Keratinocyte (primary cell): ENCODE data around the gene PLA2G4D. TPM values are rescaled to one million over a fixed set of nuclear protein-coding genes. Genes with fewer than 3 reads are reported as not detected.

ENCODE experiments used
- DNase-seq: peaks from one replicate; pipeline ENCODE4 v3.0.0-alpha.2; 2011; ENCODE audit warnings: low read depth, missing footprints, low spot score
- FAIRE-seq: peaks from 2 replicates; lab custom pipeline; 2011; peaks lifted over from hg19 to GRCh38; lab: Jason Lieb, UNC
- H2AFZ ChIP-seq: 2 replicates; pipeline ENCODE4 v1.6.0; 2012; ENCODE audit warnings: low read length, control low read depth, inconsistent platforms; ENCODE audit not compliant: control insufficient read depth
- H3K27ac ChIP-seq: 2 replicates; pipeline ENCODE4 v1.5.1; 2011; ENCODE audit warnings: low read length; ENCODE audit not compliant: control insufficient read depth, insufficient read depth
- H3K27me3 ChIP-seq: 3 replicates; pipeline ENCODE4 v1.6.0; 2011; ENCODE audit warnings: low read length; ENCODE audit not compliant: control insufficient read depth, insufficient read depth; ENCODE audit errors: extremely low read depth
- H3K36me3 ChIP-seq, 2 experiments: 2 replicates in 1 of 2; 3 replicates in 1 of 2; pipeline ENCODE4 v1.5.1; 2011; ENCODE audit warnings: low read length in 2 of 2, mild to moderate bottlenecking in 1 of 2; ENCODE audit not compliant: control insufficient read depth in 2 of 2, insufficient read depth in 2 of 2; ENCODE audit errors: extremely low read depth in 1 of 2
- H3K4me1 ChIP-seq: 3 replicates; pipeline ENCODE4 v1.5.1; 2011; ENCODE audit warnings: low read length; ENCODE audit not compliant: control insufficient read depth, insufficient read depth; ENCODE audit errors: extremely low read depth
- H3K4me2 ChIP-seq: 3 replicates; pipeline ENCODE4 v1.6.0; 2011; ENCODE audit warnings: low read depth, low read length; ENCODE audit not compliant: control insufficient read depth, insufficient read depth; ENCODE audit errors: extremely low read depth
- H3K4me3 ChIP-seq, 3 experiments: fragments of 200-600 bp in 1 of 3; sonication (generic) in 1 of 3; 2 replicates in 2 of 3; 3 replicates in 1 of 3; pipeline ENCODE4 v1.5.1; 2011 to 2016; ENCODE audit warnings: low read length in 3 of 3, mild to moderate bottlenecking in 3 of 3, control low read depth in 2 of 3, inconsistent platforms in 1 of 3, low read depth in 1 of 3, mixed read lengths in 1 of 3, mixed run types in 1 of 3, moderate library complexity in 1 of 3; ENCODE audit not compliant: control insufficient read depth in 2 of 3, insufficient read depth in 2 of 3; ENCODE audit errors: extremely low read depth in 1 of 3
- H3K79me2 ChIP-seq: 2 replicates; pipeline ENCODE4 v1.6.0; 2012; ENCODE audit warnings: low read length; ENCODE audit not compliant: control insufficient read depth, insufficient read depth
- H3K9ac ChIP-seq: 3 replicates; pipeline ENCODE4 v1.6.0; 2011; ENCODE audit warnings: low read length; ENCODE audit not compliant: control insufficient read depth, insufficient read depth; ENCODE audit errors: extremely low read depth
- H3K9me1 ChIP-seq: 3 replicates; pipeline ENCODE4 v1.6.0; 2011; ENCODE audit warnings: low read length; ENCODE audit not compliant: control insufficient read depth, insufficient read depth; ENCODE audit errors: extremely low read depth
- H3K9me3 ChIP-seq: 2 replicates; pipeline ENCODE4 v1.5.1; 2012; ENCODE audit warnings: low read depth, low read length; ENCODE audit not compliant: control insufficient read depth
- H4K20me1 ChIP-seq: 3 replicates; pipeline ENCODE4 v1.6.0; 2011; ENCODE audit warnings: low read length; ENCODE audit not compliant: control insufficient read depth, insufficient read depth; ENCODE audit errors: extremely low read depth
- EZH2 ChIP-seq: IDR thresholded peaks from one replicate; pipeline ENCODE4 v1.6.1; 2012; ENCODE audit warnings: inconsistent platforms, mild to moderate bottlenecking, low read length, moderate library complexity
- dilution Hi-C: fragments of 300-500 bp; cut with MboI; formaldehyde crosslinking; loops from one replicate; pipeline ENCODE4 v1.7.0; 2020; ENCODE audit warnings: low sequenced_read_pairs; ENCODE audit not compliant: extremely low pct_ligation_motif_present
- polyA plus RNA-seq, 5 experiments: library from polyadenylated mRNA; depleted of rRNA in 3 of 5; stranded (reverse) in 3 of 5; stranded (forward) in 1 of 5; unstranded in 1 of 5; fragments of >200 nt; gene quantifications; 1 replicate in 1 of 5; 2 replicates in 3 of 5; 3 replicates in 1 of 5; pipeline versions ENCODE4 v1.2.1 to v1.2.3, GENCODE V29; 2011 to 2012; ENCODE audit warnings: missing spikeins in 2 of 5, low read depth in 1 of 5, low replicate concordance in 1 of 5
- TF ChIP-seq, protein P1 (sequence below), 3 experiments: IDR thresholded peaks in 1 of 3; conservative IDR thresholded peaks in 1 of 3; optimal IDR thresholded peaks in 1 of 3; 2 replicates in 2 of 3; 3 replicates in 1 of 3; pipeline versions ENCODE3 to v1.5.1; 2011; ENCODE audit warnings: low read length in 3 of 3, mild to moderate bottlenecking in 3 of 3, moderate library complexity in 2 of 3, control low read depth in 1 of 3, inconsistent platforms in 1 of 3; ENCODE audit not compliant: insufficient read depth in 2 of 3; ENCODE audit errors: extremely low read depth in 1 of 3

The PLA2G4D gene
- polyA plus RNA-seq, 1 donor (not counting 4 experiments of a cell fraction or from before 2014, with no cell fraction given), result 0.69 TPM

DNA sequence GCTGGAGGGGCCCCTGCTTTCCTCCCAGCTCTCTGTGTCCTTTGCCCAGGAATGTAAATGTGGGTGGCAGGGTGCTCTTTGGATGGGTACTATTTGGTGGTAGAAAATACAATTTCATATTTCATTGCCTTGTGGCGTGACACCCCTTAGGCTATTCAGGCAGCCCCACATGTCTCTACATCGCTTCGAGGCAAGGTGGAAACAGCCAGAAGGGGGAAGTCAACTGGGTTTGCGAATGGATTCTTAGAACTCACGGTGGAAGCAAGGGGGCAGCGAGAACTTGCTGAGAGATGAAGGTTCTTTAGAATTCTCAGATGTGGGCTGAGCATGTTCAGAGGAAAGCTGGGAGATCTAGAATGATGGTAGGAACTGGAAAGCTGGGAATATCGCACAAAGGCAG lies 25.3 kb downstream of the PLA2G4D start:
- Histone ChIP-seq H3K27ac (no peak overlapping the region), H3K9ac (no peak overlapping the region), H3K27me3 (no peaks in the 10 kb centered on the region), H2AFZ (no peak overlapping the region), H3K4me2 (no peak overlapping the region), H3K9me1 (no peaks in the 10 kb centered on the region), H4K20me1 (no peaks in the 10 kb centered on the region), H3K4me1 (no peaks in the 10 kb centered on the region), H3K9me3 (no peaks in the 10 kb centered on the region), H3K36me3 (no peaks in the 10 kb centered on the region), H3K79me2 (no peaks in the 10 kb centered on the region), H3K4me3 (no peak overlapping the region)
- TF ChIP-seq, protein P1, sequence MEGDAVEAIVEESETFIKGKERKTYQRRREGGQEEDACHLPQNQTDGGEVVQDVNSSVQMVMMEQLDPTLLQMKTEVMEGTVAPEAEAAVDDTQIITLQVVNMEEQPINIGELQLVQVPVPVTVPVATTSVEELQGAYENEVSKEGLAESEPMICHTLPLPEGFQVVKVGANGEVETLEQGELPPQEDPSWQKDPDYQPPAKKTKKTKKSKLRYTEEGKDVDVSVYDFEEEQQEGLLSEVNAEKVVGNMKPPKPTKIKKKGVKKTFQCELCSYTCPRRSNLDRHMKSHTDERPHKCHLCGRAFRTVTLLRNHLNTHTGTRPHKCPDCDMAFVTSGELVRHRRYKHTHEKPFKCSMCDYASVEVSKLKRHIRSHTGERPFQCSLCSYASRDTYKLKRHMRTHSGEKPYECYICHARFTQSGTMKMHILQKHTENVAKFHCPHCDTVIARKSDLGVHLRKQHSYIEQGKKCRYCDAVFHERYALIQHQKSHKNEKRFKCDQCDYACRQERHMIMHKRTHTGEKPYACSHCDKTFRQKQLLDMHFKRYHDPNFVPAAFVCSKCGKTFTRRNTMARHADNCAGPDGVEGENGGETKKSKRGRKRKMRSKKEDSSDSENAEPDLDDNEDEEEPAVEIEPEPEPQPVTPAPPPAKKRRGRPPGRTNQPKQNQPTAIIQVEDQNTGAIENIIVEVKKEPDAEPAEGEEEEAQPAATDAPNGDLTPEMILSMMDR (optimal IDR thresholded peaks at IDR 0.05 in 1 of 3, IDR thresholded peaks at IDR 0.05 in 1 of 3, conservative IDR thresholded peaks at IDR 0.05 in 1 of 3; ENCODE audit: extremely low read depth in 1 of 3, insufficient read depth in 2 of 3, low read length in 3 of 3), result peak in 1 of 3 experiments; percentile 7
- TF ChIP-seq EZH2, result no peak
- no peak for FAIRE-seq
- DNase-seq, result no peak
- dilution Hi-C loops, result no loop called here

DNA sequence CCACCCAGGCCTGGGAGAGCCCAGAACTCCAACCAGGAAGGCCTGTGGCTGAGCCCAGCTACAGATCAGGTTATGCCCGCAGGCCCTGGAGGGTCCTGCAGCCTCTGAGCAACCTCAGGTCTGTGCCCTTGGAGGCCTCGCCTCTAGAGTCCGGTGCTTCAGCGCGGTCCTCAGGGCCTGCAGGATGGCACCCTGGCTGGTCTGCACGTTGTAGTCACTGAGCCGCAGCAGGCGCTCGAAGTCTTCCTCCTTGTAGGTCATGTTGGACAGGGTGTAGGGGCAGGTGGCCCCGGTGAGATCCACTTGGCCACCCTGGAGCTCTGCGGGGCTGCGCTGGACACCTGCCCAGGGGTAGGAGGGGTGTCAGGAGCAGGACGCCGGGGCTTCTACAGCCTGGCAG lies 25.8 kb downstream of the PLA2G4D start:
- H4K20me1 ChIP-seq, result no peaks in the 10 kb centered on the region
- DNase-seq (no peak), FAIRE-seq (no peak)
- H3K4me3 ChIP-seq, result no peak overlapping the region
- dilution Hi-C loops, result no loop called here
- no peak for TF ChIP-seq EZH2
- TF ChIP-seq, protein P1 (optimal IDR thresholded peaks at IDR 0.05 in 1 of 3, IDR thresholded peaks at IDR 0.05 in 1 of 3, conservative IDR thresholded peaks at IDR 0.05 in 1 of 3; ENCODE audit: extremely low read depth in 1 of 3, insufficient read depth in 2 of 3, low read length in 3 of 3), result no peak
- H3K27me3 ChIP-seq, result no peaks in the 10 kb centered on the region
- no peaks in the 10 kb centered on the region for H3K9me1 ChIP-seq
- no peak overlapping the region for H3K4me2 ChIP-seq
- H3K27ac ChIP-seq, result no peak overlapping the region
- no peaks in the 10 kb centered on the region for H3K36me3 ChIP-seq
- H3K4me1 ChIP-seq, result no peaks in the 10 kb centered on the region
- no peak overlapping the region for H2AFZ ChIP-seq
- no peaks in the 10 kb centered on the region for H3K9me3 ChIP-seq
- H3K79me2 ChIP-seq, result no peaks in the 10 kb centered on the region
- H3K9ac ChIP-seq, result no peak overlapping the region
